Type B pancreatic cell (in vitro differentiated cells): ENCODE data around the gene ERICH6. TPM values are rescaled to one million over a fixed set of nuclear protein-coding genes. Genes with fewer than 3 reads are reported as not detected.
"Not testable (repeated sequence)": the region's sequence is repeated elsewhere in the genome, so short reads cannot be mapped to it uniquely, and the experiment has no call there.

ENCODE experiments used
- DNase-seq: peaks from one replicate; pipeline ENCODE4 v3.0.0; 2021; ENCODE audit warnings: mixed read lengths; ENCODE audit not compliant: unreplicated experiment; ENCODE audit errors: extremely low spot score
- H3K27ac Mint-ChIP-seq: 2 replicates; pipeline ENCODE4 v1.8.0; 2021; ENCODE audit warnings: mild to moderate bottlenecking, mixed read lengths
- H3K27me3 Mint-ChIP-seq: 2 replicates; pipeline ENCODE4 v1.8.0; 2021; ENCODE audit warnings: mixed read lengths
- H3K36me3 Mint-ChIP-seq: 2 replicates; pipeline ENCODE4 v1.8.0; 2021; ENCODE audit warnings: mixed read lengths
- H3K4me1 Mint-ChIP-seq: one replicate; pipeline ENCODE4 v1.8.0; 2021; ENCODE audit warnings: mixed read lengths; ENCODE audit not compliant: unreplicated experiment
- H3K4me3 Mint-ChIP-seq: 2 replicates; pipeline ENCODE4 v1.8.0; 2021; ENCODE audit warnings: mild to moderate bottlenecking, mixed read lengths
- H3K9me3 Mint-ChIP-seq: 2 replicates; pipeline ENCODE4 v1.8.0; 2021; ENCODE audit warnings: mixed read lengths
- total RNA-seq: library from RNA; stranded (reverse); gene quantifications from 2 replicates; pipeline ENCODE4 v1.2.1, GENCODE V29; 2021; ENCODE audit warnings: low replicate concordance
- TF ChIP-seq, protein P1 (sequence below): fragments of 200-600 bp; sonication (generic); conservative IDR thresholded peaks from 2 replicates; pipeline ENCODE4 v1.5.0; 2021; ENCODE audit warnings: antibody characterized with exemption, mild to moderate bottlenecking

The ERICH6 gene
- total RNA-seq, 1 donor from 2014 or later = not detected

DNA sequence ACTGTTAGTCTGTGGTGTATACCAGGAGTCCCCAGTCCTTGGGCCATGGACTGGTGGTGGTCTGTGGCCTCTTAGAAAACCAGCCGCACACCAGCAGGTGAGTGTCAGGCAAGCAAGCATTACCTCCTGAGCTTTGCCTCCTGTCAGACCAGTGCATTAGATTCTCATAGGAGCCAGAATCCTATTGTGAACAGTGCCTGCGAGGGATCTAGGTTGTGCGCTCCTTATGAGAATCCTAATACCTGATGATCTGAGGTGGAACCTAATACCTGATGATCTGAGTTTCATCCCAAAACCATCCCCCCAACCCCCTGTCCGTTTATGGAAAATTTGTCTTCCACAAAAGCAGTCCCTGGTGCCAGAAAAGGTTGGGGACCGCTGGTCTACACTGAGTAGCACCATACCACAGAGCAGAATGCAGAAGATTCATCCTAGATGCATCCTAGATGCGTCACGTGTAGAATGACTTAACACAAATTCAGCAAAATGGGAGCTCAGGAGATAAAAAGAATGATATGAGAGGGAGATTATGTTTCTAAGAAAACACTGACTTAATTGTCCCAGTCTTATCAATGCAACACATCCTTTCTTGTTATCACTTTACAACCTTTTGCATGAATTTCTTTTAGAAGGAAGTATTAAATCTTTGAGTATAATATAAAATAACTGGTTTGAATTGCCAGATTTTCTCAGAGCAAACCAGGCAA, 72.1 kb downstream of the ERICH6 start:
- Mint-ChIP-seq H3K27me3 (no peaks in the 10 kb centered on the region), H3K9me3 (no peaks in the 10 kb centered on the region), H3K4me3 (no peak overlapping the region), H3K4me1 (no peaks in the 10 kb centered on the region), H3K27ac (no peak overlapping the region), H3K36me3 (peaks cover 7% of the 10 kb centered on the region)
- TF ChIP-seq, protein P1, sequence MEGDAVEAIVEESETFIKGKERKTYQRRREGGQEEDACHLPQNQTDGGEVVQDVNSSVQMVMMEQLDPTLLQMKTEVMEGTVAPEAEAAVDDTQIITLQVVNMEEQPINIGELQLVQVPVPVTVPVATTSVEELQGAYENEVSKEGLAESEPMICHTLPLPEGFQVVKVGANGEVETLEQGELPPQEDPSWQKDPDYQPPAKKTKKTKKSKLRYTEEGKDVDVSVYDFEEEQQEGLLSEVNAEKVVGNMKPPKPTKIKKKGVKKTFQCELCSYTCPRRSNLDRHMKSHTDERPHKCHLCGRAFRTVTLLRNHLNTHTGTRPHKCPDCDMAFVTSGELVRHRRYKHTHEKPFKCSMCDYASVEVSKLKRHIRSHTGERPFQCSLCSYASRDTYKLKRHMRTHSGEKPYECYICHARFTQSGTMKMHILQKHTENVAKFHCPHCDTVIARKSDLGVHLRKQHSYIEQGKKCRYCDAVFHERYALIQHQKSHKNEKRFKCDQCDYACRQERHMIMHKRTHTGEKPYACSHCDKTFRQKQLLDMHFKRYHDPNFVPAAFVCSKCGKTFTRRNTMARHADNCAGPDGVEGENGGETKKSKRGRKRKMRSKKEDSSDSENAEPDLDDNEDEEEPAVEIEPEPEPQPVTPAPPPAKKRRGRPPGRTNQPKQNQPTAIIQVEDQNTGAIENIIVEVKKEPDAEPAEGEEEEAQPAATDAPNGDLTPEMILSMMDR = no peak
- DNase-seq = no peak

DNA sequence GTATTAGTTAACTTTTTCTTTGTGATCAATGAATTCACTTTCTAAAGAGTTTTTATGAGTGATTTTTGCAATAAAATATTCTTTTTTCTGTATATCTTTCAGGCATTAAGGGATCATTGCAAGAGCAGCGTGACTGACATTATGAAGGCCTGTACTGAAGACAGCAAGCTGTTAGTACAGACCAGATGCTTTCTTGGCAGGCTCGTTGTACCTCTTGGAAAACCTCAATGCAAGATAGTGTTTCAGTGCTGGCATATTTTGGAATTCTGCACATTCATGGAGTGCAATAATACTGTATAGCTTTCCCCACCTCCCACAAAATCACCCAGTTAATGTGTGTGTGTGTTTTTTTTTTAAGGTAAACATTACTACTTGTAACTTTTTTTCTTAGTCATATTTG, 76.2 kb downstream of the ERICH6 start:
- no peak overlapping the region for H3K27ac Mint-ChIP-seq
- TF ChIP-seq, protein P1 = no peak
- H3K4me3 Mint-ChIP-seq = no peak overlapping the region
- DNase-seq = no peak
- H3K9me3 Mint-ChIP-seq = no peaks in the 10 kb centered on the region
- no peaks in the 10 kb centered on the region for H3K4me1 Mint-ChIP-seq
- H3K27me3 Mint-ChIP-seq = no peaks in the 10 kb centered on the region
- peaks cover 20% of the 10 kb centered on the region for H3K36me3 Mint-ChIP-seq

DNA sequence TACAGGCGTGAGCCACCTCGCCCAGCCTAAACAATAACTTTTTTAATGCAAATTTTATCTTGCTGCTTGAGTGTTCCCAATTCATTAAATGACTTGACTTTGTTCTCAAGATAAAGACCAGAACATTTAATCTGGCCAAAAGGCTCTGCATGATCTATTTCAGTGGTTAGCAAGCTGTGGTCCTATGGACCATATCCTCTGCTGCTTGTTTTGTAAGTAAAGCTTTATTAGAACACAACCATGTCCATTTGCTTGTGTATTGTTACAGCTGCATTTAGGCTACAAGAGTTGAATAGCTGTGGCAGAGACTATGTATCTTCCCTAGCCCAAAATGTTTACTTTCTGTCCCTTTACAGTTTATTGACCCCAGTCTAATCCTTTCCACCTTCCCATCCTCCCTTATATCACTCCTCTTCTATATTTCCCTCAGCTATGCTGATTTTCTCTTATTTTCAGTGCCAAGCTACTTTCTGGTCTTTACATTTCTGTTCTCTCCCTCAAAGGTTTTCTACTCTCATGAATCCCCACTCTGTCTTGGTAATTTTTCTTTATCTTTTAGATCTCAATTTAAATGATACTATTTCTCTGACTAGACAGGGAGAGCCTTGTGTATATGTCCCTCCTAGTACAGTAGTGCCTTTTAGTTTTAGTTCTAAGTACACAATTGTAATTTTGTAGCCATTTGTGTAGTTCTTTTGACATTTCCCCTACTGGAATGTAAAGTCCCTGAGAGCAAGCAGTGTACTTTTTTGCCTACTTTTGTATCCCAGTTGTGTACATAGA, 77.4 kb downstream of the ERICH6 start:
- TF ChIP-seq, protein P1 = no peak
- Mint-ChIP-seq H3K4me1 (peaks cover 6% of the 10 kb centered on the region), H3K9me3 (no peaks in the 10 kb centered on the region), H3K27ac (no peak overlapping the region), H3K27me3 (no peaks in the 10 kb centered on the region), H3K36me3 (peaks cover 20% of the 10 kb centered on the region), H3K4me3 (no peak overlapping the region)
- no peak for DNase-seq

DNA sequence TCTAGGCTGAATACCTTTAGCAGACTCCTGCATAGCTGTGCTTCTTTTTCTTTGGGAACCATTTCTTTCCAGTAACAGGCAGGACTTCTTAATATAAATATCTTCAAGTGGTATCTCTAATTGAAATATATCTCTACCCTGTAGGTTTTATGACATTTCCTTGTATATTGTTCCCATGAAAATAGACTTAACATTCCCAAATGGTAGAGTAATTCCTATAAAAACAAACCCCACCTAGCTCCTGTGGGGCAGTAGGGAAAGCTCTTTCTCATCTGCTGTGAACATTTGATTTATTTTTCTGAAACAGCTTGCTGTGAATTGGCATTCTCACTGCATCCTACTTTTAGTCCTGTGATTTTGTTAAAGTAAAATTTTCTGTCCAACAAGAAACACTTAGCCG, 79.8 kb downstream of the ERICH6 start:
- Mint-ChIP-seq H3K4me3 (no peak overlapping the region), H3K27ac (no peak overlapping the region), H3K27me3 (no peaks in the 10 kb centered on the region), H3K4me1 (peaks cover 6% of the 10 kb centered on the region), H3K9me3 (no peaks in the 10 kb centered on the region), H3K36me3 (peaks cover 16% of the 10 kb centered on the region)
- TF ChIP-seq, protein P1 = no peak
- no peak for DNase-seq

DNA sequence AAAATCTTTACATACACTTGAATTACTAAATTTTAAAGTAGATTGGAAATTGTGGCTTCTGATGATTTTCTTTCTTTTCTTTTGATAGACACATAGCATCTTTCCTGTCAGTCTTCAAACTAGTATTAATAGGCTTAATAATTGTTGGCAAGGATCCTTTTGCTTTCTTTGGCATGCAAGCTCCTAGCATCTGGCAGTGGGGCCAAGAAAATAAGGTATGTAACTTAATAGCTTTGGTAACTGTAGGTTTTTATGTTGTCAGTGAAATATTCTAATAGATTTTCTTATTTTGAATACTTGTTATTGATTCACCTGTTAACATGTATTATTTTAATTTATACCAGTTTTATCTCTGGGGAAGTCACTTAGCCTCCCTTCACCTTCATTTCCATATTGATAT, 80.8 kb downstream of the ERICH6 start:
- H3K27ac Mint-ChIP-seq, H3K4me1 Mint-ChIP-seq, H3K9me3 Mint-ChIP-seq, DNase-seq, H3K4me3 Mint-ChIP-seq, H3K27me3 Mint-ChIP-seq: not testable (repeated sequence)
- peaks cover 24% of the 10 kb centered on the region for H3K36me3 Mint-ChIP-seq

DNA sequence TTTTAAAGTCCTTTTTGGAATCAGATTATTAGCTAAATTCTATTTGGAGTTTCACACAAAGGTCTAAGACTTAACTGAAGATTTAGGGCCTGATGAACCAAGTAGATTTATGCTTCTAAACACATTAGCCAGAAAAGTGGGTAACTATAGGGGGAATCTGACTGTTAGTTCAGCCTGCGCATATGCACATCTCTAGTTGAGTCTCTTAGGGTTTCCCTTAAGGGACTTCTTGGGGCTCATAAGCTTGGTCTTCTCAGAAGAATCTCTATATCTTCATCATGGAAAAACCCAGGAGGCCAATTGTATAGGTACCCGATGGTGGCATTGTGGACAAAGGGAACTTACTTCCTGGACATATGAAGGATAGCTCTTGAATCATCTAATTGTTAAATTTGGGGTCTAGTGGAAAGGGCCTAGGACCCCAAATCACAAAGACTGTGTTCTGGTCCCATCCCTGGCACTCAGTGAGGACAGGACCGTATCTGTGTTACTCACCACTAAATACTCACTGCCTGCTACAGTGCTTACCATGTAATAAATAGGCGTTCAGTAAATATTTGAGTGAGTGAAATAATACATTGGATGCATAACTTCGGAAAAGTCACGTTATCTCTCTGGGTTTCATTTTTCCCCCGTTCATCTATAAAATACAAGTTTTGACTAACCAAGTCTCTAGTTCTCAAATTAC, 83.6 kb downstream of the ERICH6 start:
- DNase-seq = no peak
- Mint-ChIP-seq H3K36me3 (peaks cover 14% of the 10 kb centered on the region), H3K4me1 (peaks cover 6% of the 10 kb centered on the region), H3K4me3 (no peak overlapping the region), H3K27me3 (no peaks in the 10 kb centered on the region), H3K27ac (no peak overlapping the region), H3K9me3 (no peaks in the 10 kb centered on the region)
- TF ChIP-seq, protein P1 = no peak
